ENCODE results near the gene AHNAK2. TPM values are rescaled to one million over a fixed set of nuclear protein-coding genes. Genes with fewer than 3 reads are reported as not detected.

The AHNAK2 gene
- total and polyA plus RNA-seq, 2 experiments from 2014 or later = 38.3 to 58.0 TPM

GRCh38 chr14:105013150-105013785 lies 35.1 kb upstream of the AHNAK2 start:
- Histone ChIP-seq H3K9ac (no peak overlapping the region), H3K9me3 (ENCODE audit: low read depth) (no peaks in the 10 kb centered on the region), H3K9me2 (ENCODE audit: insufficient read depth) (no peaks in the 10 kb centered on the region), H3K4me3 (no peak overlapping the region), H3K4me1 (ENCODE audit: insufficient read depth) (no peaks in the 10 kb centered on the region), H3K4me2 (ENCODE audit: unreplicated experiment) (no peak overlapping the region), H4K20me1 (ENCODE audit: insufficient read depth) (no peaks in the 10 kb centered on the region), H3K79me2 (ENCODE audit: insufficient read depth) (peaks cover 100% of the 10 kb centered on the region), H3K27ac (no peak overlapping the region), H2AFZ (no peak overlapping the region), H3K36me3 (ENCODE audit: low read depth) (peaks cover 6% of the 10 kb centered on the region; the same call in 1 of the 2 replicates), H3K27me3 (replicated peaks; ENCODE audit: insufficient read depth) (no peaks in the 10 kb centered on the region), H3F3A (ENCODE audit: insufficient read depth) (no peaks in the 10 kb centered on the region; the same call in 1 of the 2 replicates)
- no peak for TF ChIP-seq EZH2 (IDR thresholded peaks at IDR 0.05; ENCODE audit: insufficient read depth, poor library complexity, severe bottlenecking)
- no peak for TF ChIP-seq EZH2phosphoT487 (IDR thresholded peaks at IDR 0.05; ENCODE audit: insufficient read depth, low read depth)
- in situ Hi-C loops (cut with MboI) = no loop called here
- 33 to 38% methylated on average over 8 of the region's 8 CpGs for WGBS, 2 experiments (ENCODE audit: low coverage in 1 of 2, low lambda C conversion rate in 2 of 2, missing lambda C conversion rate in 2 of 2)
- peak; percentile 47 for DNase-seq

- Histone ChIP-seq H2AFZ (no peak overlapping the region), H3K4me1 (ENCODE audit: insufficient read depth) (no peaks in the 10 kb centered on the region)
- no peak for DNase-seq
Observed at GRCh38 chr14:105012171-105012985, 34.2 kb upstream of the AHNAK2 start.

GRCh38 chr14:105011312-105011990 lies 33.3 kb upstream of the AHNAK2 start:
- WGBS, 2 experiments (ENCODE audit: low coverage in 1 of 2, low lambda C conversion rate in 2 of 2, missing lambda C conversion rate in 2 of 2) = 83 to 84% methylated on average over 27 to 29 of the region's 29 CpGs
- TF ChIP-seq EZH2phosphoT487 (IDR thresholded peaks at IDR 0.05; ENCODE audit: insufficient read depth, low read depth) (no peak), EZH2 (IDR thresholded peaks at IDR 0.05; ENCODE audit: insufficient read depth, poor library complexity, severe bottlenecking) (no peak)
- no peaks in the 10 kb centered on the region; the same call in 1 of the 2 replicates for H3F3A ChIP-seq (ENCODE audit: insufficient read depth)
- no peak for DNase-seq
- no peak overlapping the region for H3K27ac ChIP-seq
- H3K4me1 ChIP-seq (ENCODE audit: insufficient read depth) = no peaks in the 10 kb centered on the region
- H4K20me1 ChIP-seq (ENCODE audit: insufficient read depth) = no peaks in the 10 kb centered on the region
- H3K9me2 ChIP-seq (ENCODE audit: insufficient read depth) = no peaks in the 10 kb centered on the region
- in situ Hi-C loops (cut with MboI) = no loop called here
- H3K36me3 ChIP-seq (ENCODE audit: low read depth) = peaks cover 6% of the 10 kb centered on the region; the same call in 1 of the 2 replicates
- H3K79me2 ChIP-seq (ENCODE audit: insufficient read depth) = peaks cover 85% of the 10 kb centered on the region
- H3K4me2 ChIP-seq (ENCODE audit: unreplicated experiment) = no peak overlapping the region
- H2AFZ ChIP-seq = no peak overlapping the region
- H3K27me3 ChIP-seq (replicated peaks; ENCODE audit: insufficient read depth) = no peaks in the 10 kb centered on the region
- H3K4me3 ChIP-seq = no peak overlapping the region
- no peaks in the 10 kb centered on the region for H3K9me3 ChIP-seq (ENCODE audit: low read depth)
- H3K9ac ChIP-seq = no peak overlapping the region

More at GRCh38 chr14:105012171-105012985, 34.2 kb upstream of the AHNAK2 start:
- TF ChIP-seq EZH2 (IDR thresholded peaks at IDR 0.05; ENCODE audit: insufficient read depth, poor library complexity, severe bottlenecking) (no peak), EZH2phosphoT487 (IDR thresholded peaks at IDR 0.05; ENCODE audit: insufficient read depth, low read depth) (no peak)
- H3K9me3 ChIP-seq (ENCODE audit: low read depth) = no peaks in the 10 kb centered on the region
- in situ Hi-C loops (cut with MboI) = no loop called here
- H3K27ac ChIP-seq = no peak overlapping the region
- H3K27me3 ChIP-seq (replicated peaks; ENCODE audit: insufficient read depth) = no peaks in the 10 kb centered on the region
- H3F3A ChIP-seq (ENCODE audit: insufficient read depth) = no peaks in the 10 kb centered on the region; the same call in 1 of the 2 replicates
- H3K4me2 ChIP-seq (ENCODE audit: unreplicated experiment) = no peak overlapping the region
- no peak overlapping the region for H3K4me3 ChIP-seq
- H3K9me2 ChIP-seq (ENCODE audit: insufficient read depth) = no peaks in the 10 kb centered on the region
- WGBS, 2 experiments (ENCODE audit: low coverage in 1 of 2, low lambda C conversion rate in 2 of 2, missing lambda C conversion rate in 2 of 2) = 84 to 86% methylated on average over 22 to 23 of the region's 23 CpGs
- peaks cover 94% of the 10 kb centered on the region for H3K79me2 ChIP-seq (ENCODE audit: insufficient read depth)
- H3K9ac ChIP-seq = no peak overlapping the region
- H4K20me1 ChIP-seq (ENCODE audit: insufficient read depth) = no peaks in the 10 kb centered on the region
- peaks cover 6% of the 10 kb centered on the region; the same call in 1 of the 2 replicates for H3K36me3 ChIP-seq (ENCODE audit: low read depth)

- H3F3A ChIP-seq (ENCODE audit: insufficient read depth) = no peaks in the 10 kb centered on the region; the same call in 1 of the 2 replicates
- H3K9ac ChIP-seq = no peak overlapping the region
- no peaks in the 10 kb centered on the region for H3K27me3 ChIP-seq (replicated peaks; ENCODE audit: insufficient read depth)
- no peaks in the 10 kb centered on the region for H4K20me1 ChIP-seq (ENCODE audit: insufficient read depth)
- H3K36me3 ChIP-seq (ENCODE audit: low read depth) = peaks cover 6% of the 10 kb centered on the region; the same call in 1 of the 2 replicates
- TF ChIP-seq EZH2 (IDR thresholded peaks at IDR 0.05; ENCODE audit: insufficient read depth, poor library complexity, severe bottlenecking) (no peak), EZH2phosphoT487 (IDR thresholded peaks at IDR 0.05; ENCODE audit: insufficient read depth, low read depth) (no peak)
- 67 to 81% methylated on average over 15 to 17 of the region's 17 CpGs for WGBS, 2 experiments (ENCODE audit: low coverage in 1 of 2, low lambda C conversion rate in 2 of 2, missing lambda C conversion rate in 2 of 2)
- peaks cover 79% of the 10 kb centered on the region for H3K79me2 ChIP-seq (ENCODE audit: insufficient read depth)
- in situ Hi-C loops (cut with MboI) = no loop called here
- no peak for DNase-seq
- no peaks in the 10 kb centered on the region for H3K4me1 ChIP-seq (ENCODE audit: insufficient read depth)
- no peak overlapping the region for H2AFZ ChIP-seq
- H3K4me3 ChIP-seq = no peak overlapping the region
- no peaks in the 10 kb centered on the region for H3K9me3 ChIP-seq (ENCODE audit: low read depth)
- no peak overlapping the region for H3K4me2 ChIP-seq (ENCODE audit: unreplicated experiment)
- H3K27ac ChIP-seq = no peak overlapping the region
- H3K9me2 ChIP-seq (ENCODE audit: insufficient read depth) = no peaks in the 10 kb centered on the region
Observed at GRCh38 chr14:105010891-105011291, 32.7 kb upstream of the AHNAK2 start.
